CD14-positive monocyte (primary cell): ENCODE results near the gene TNFAIP8L1. TPM values are rescaled to one million over a fixed set of nuclear protein-coding genes. Genes with fewer than 3 reads are reported as not detected.

Experiments used
- DNase-seq, 3 donors: peaks; one replicate each; pipeline ENCODE4 v3.0.0-alpha.2; 2011 to 2022
- H2AFZ ChIP-seq: 2 replicates; pipeline ENCODE4 v1.6.0; 2012; ENCODE audit warnings: mild to moderate bottlenecking, low read depth, low read length, inconsistent platforms; ENCODE audit not compliant: insufficient read depth, poor library complexity, severe bottlenecking
- H3K27ac ChIP-seq, 2 donors: 1 replicate in 1 of 2; 2 replicates in 1 of 2; pipeline ENCODE4 v1.5.1; 2012 to 2013; ENCODE audit warnings: low read length in 2 of 2, control low read depth in 1 of 2, inconsistent platforms in 1 of 2, low read depth in 1 of 2, mild to moderate bottlenecking in 1 of 2
- H3K27me3 ChIP-seq, 2 donors: one replicate each; pipeline versions ENCODE4 v1.6.0 to v1.6.1; 2011 to 2013; ENCODE audit warnings: low read length in 2 of 2; ENCODE audit not compliant: control insufficient read depth in 2 of 2, insufficient read depth in 2 of 2
- H3K36me3 ChIP-seq, 2 donors: replicated peaks in 1 of 2; 1 replicate in 1 of 2; 2 replicates in 1 of 2; pipeline versions ENCODE4 v1.5.1 to v1.6.1; 2012 to 2013; ENCODE audit warnings: low read length in 2 of 2, control low read depth in 1 of 2, inconsistent platforms in 1 of 2, mild to moderate bottlenecking in 1 of 2; ENCODE audit not compliant: insufficient read depth in 2 of 2, control insufficient read depth in 1 of 2
- H3K4me1 ChIP-seq, 2 donors: 1 replicate in 1 of 2; 2 replicates in 1 of 2; pipeline versions ENCODE4 v1.5.1 to v1.6.1; 2012 to 2013; ENCODE audit warnings: low read length in 2 of 2, control low read depth in 1 of 2, inconsistent platforms in 1 of 2, mild to moderate bottlenecking in 1 of 2, moderate library complexity in 1 of 2; ENCODE audit not compliant: insufficient read depth in 2 of 2, control insufficient read depth in 1 of 2
- H3K4me2 ChIP-seq: replicated peaks from 2 replicates; pipeline ENCODE3; 2012; ENCODE audit warnings: low read length, moderate library complexity, mild to moderate bottlenecking; ENCODE audit not compliant: poor library complexity, severe bottlenecking; ENCODE audit errors: extremely low read depth
- H3K4me3 ChIP-seq, 3 experiments: fragments of 200-600 bp in 1 of 3; sonication (generic) in 1 of 3; replicated peaks in 1 of 3; 1 replicate in 2 of 3; 2 replicates in 1 of 3; pipeline ENCODE4 v1.5.1; 2011 to 2013; ENCODE audit warnings: low read length in 3 of 3, mild to moderate bottlenecking in 3 of 3, control low read depth in 2 of 3, low read depth in 2 of 3, inconsistent platforms in 1 of 3, moderate library complexity in 1 of 3
- H3K79me2 ChIP-seq: 2 replicates; pipeline ENCODE4 v1.6.0; 2012; ENCODE audit warnings: mild to moderate bottlenecking, control low read depth, inconsistent platforms, low read length, moderate library complexity; ENCODE audit not compliant: insufficient read depth
- H3K9ac ChIP-seq: 2 replicates; pipeline ENCODE4 v1.6.0; 2017; ENCODE audit warnings: low read length, mild to moderate bottlenecking; ENCODE audit not compliant: insufficient read depth, poor library complexity, severe bottlenecking
- H3K9me3 ChIP-seq, 2 donors: replicated peaks in 1 of 2; 1 replicate in 1 of 2; 2 replicates in 1 of 2; pipeline versions ENCODE4 v1.5.1 to v1.6.1; 2012 to 2013; ENCODE audit warnings: low read length in 2 of 2, control low read depth in 1 of 2; ENCODE audit not compliant: control insufficient read depth in 1 of 2, insufficient read depth in 1 of 2
- H4K20me1 ChIP-seq: 2 replicates; pipeline ENCODE4 v1.6.0; 2012; ENCODE audit warnings: mild to moderate bottlenecking, low read length, control low read depth, moderate library complexity; ENCODE audit not compliant: insufficient read depth
- H3K27ac Mint-ChIP-seq, 7 donors: one replicate each; pipeline ENCODE4 v1.8.0; 2020; ENCODE audit warnings: mild to moderate bottlenecking in 7 of 7, mixed read lengths in 7 of 7, moderate library complexity in 6 of 7, inconsistent platforms in 2 of 7
- H3K27me3 Mint-ChIP-seq, 3 donors: one replicate each; pipeline ENCODE4 v1.8.0; 2021 to 2022; ENCODE audit warnings: low read depth in 3 of 3, mild to moderate bottlenecking in 3 of 3, mixed read lengths in 3 of 3, moderate library complexity in 3 of 3, inconsistent platforms in 1 of 3
- H3K36me3 Mint-ChIP-seq, 2 donors: one replicate each; pipeline ENCODE4 v1.8.0; 2020; ENCODE audit warnings: mixed read lengths in 2 of 2, inconsistent platforms in 1 of 2, mild to moderate bottlenecking in 1 of 2
- H3K4me1 Mint-ChIP-seq: one replicate; pipeline ENCODE4 v1.8.0; 2020; ENCODE audit warnings: mild to moderate bottlenecking, mixed read lengths
- H3K4me3 Mint-ChIP-seq, 2 donors: one replicate each; pipeline ENCODE4 v1.8.0; 2020; ENCODE audit warnings: mild to moderate bottlenecking in 2 of 2, mixed read lengths in 2 of 2, moderate library complexity in 1 of 2
- H3K9me3 Mint-ChIP-seq, 7 donors: one replicate each; pipeline ENCODE4 v1.8.0; 2020 to 2022; ENCODE audit warnings: mixed read lengths in 7 of 7, mild to moderate bottlenecking in 6 of 7, moderate library complexity in 6 of 7, inconsistent platforms in 2 of 7
- whole genome bisulfite sequencing: methylation state at CpG from one replicate; pipeline ENCODE4 v1.1.5; 2013; ENCODE audit warnings: missing lambda C conversion rate; ENCODE audit not compliant: insufficient coverage; 5-methylcytosine and 5-hydroxymethylcytosine counted together
- intact Hi-C, 2 donors: fragments of 100-400 bp; cut with micrococcal nuclease; formaldehyde crosslinking; loops; one replicate each; pipeline versions ENCODE4 v1.15.0 to v1.15.1; 2023
- polyA plus RNA-seq, 3 donors: library from polyadenylated mRNA; depleted of rRNA in 1 of 3; unstranded in 2 of 3; stranded (reverse) in 1 of 3; fragments of 300-500 nt in 2 of 3; fragments of >200 nt in 1 of 3; fragmentation: Illumina TruSeq in 2 of 3; gene quantifications; 1 replicate in 2 of 3; 2 replicates in 1 of 3; pipeline ENCODE4 v1.2.3, GENCODE V29; 2012 to 2021
- TF ChIP-seq, protein P1 (sequence below): fragments of 200-600 bp; IDR thresholded peaks from one replicate; pipeline ENCODE4 v1.8.0; 2022; ENCODE audit warnings: antibody characterized with exemption, mild to moderate bottlenecking

TNFAIP8L1 gene
- polyA plus RNA-seq, 3 donors, result 1.8 to 3.9 (median 3.7) TPM

DNA sequence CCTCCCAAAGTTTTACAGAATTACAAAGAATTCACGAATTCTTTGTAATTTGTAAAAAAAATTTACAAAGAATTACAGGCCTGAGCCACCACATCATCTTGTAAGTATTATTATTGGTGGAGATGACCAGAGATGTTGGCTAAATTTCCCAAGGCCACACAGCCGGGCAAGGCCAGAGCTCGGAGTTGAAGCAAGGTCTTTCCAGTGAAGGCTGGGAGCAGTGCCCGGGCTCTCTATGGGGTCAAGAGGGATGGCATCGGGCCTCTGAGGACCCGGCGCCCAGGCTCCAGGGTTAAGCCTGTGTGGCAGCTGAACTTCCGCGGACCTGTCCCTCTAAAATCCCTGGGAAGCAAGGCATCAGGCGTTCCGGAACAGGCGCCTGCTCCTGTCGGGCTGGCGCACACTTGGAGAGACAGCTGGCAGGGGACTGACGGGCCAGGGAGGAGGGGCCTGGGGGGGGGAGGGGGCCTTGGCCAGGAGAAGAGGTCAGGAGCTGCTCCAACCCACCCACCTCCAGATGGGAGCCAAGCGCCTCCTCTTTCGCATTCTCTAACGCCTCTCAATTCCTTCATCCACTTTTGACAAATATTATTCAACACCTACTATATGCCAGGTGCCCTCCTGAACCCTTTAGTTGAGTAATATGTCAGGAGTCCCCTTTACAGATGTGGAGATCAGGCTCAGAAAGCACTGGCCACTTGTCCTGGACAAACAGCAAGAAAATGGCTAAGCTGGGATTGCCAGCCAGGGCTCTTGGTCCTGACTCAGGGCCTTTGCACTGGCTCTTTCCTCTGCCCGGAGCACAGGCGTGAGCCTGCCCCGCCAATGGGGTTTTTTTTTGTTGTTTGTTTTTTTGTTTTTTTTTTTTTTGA, 43.0 kb upstream of the TNFAIP8L1 start:
- H2AFZ ChIP-seq, result no peak overlapping the region
- H3K79me2 ChIP-seq, result no peaks in the 10 kb centered on the region
- no peak overlapping the region for H3K4me2 ChIP-seq
- no peak overlapping the region for H3K4me3 ChIP-seq
- peaks cover 8 to 32% of the 10 kb centered on the region in 2 donors for H3K27me3 ChIP-seq
- intact Hi-C loops, result loop anchor here (5.0 kb wide), 1 partner anchor 36 kb away; no protein-coding TSS in a partner anchor
- H3K27ac ChIP-seq, result no peak overlapping the region
- peaks cover 21% of the 10 kb centered on the region for H3K4me1 Mint-ChIP-seq
- no peak overlapping the region for H3K9ac ChIP-seq
- TF ChIP-seq, protein P1, sequence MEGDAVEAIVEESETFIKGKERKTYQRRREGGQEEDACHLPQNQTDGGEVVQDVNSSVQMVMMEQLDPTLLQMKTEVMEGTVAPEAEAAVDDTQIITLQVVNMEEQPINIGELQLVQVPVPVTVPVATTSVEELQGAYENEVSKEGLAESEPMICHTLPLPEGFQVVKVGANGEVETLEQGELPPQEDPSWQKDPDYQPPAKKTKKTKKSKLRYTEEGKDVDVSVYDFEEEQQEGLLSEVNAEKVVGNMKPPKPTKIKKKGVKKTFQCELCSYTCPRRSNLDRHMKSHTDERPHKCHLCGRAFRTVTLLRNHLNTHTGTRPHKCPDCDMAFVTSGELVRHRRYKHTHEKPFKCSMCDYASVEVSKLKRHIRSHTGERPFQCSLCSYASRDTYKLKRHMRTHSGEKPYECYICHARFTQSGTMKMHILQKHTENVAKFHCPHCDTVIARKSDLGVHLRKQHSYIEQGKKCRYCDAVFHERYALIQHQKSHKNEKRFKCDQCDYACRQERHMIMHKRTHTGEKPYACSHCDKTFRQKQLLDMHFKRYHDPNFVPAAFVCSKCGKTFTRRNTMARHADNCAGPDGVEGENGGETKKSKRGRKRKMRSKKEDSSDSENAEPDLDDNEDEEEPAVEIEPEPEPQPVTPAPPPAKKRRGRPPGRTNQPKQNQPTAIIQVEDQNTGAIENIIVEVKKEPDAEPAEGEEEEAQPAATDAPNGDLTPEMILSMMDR, result no peak
- 41% methylated on average over 8 of the region's 21 CpGs for WGBS
- H3K4me1 ChIP-seq, result peaks cover 14 to 19% of the 10 kb centered on the region in 2 donors
- peaks cover 48 to 73% (median 64%) of the 10 kb centered on the region in 3 donors for H3K27me3 Mint-ChIP-seq
- peaks cover 0 to 8% (median 0%) of the 10 kb centered on the region in 7 donors for H3K9me3 Mint-ChIP-seq
- H3K9me3 ChIP-seq, result no peaks in the 10 kb centered on the region
- H3K27ac Mint-ChIP-seq, result no peak overlapping the region
- no peaks in the 10 kb centered on the region for H3K36me3 ChIP-seq
- H3K36me3 Mint-ChIP-seq, result peaks cover 0 to 5% of the 10 kb centered on the region in 2 donors
- H4K20me1 ChIP-seq, result no peaks in the 10 kb centered on the region
- no peak for DNase-seq
- H3K4me3 Mint-ChIP-seq, result peak overlapping the region in 1 of 2 donors; percentile 65

DNA sequence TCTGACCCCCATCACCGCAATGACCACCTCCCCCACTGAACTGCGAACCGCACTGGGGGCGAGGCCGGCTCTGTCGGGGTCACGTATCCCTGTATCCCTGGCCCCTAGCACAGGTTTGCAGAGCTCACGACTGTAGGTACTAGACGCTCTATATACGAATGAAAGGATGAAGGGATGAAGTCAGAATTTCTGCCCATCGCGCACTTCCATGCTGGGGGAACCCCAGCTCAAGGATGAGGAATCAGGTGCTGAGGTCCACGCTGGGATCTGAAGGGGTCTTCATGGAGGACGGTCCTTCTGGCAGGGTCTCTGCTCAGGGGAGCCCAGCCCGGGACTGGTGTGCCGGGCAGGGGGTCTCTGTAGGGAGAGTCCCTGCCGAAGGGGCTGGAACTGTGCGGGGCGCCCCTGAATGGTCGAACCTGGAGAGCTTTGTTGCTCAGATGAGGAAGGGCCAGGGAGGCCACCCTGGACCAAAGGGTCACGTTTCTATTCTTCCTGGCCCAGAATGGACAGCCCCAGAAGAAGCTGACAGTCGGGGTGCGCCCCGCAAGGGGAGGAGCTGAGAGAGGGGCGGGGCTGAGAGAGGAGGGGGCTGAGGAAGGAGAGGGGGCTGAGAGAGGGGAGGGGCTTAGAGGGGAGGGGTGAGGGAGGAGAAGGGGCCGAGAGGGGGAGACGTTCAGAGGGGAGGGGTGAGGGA, 41.9 kb upstream of the TNFAIP8L1 start:
- H3K9me3 Mint-ChIP-seq, result peaks cover 0 to 8% (median 0%) of the 10 kb centered on the region in 7 donors
- H3K9ac ChIP-seq, result peak overlapping the region; percentile 46
- peak overlapping the region in 1 of 3 experiments; percentile 59 for H3K4me3 ChIP-seq
- H3K9me3 ChIP-seq, result no peaks in the 10 kb centered on the region
- no peaks in the 10 kb centered on the region for H3K79me2 ChIP-seq
- peaks cover 14 to 19% of the 10 kb centered on the region in 2 donors for H3K4me1 ChIP-seq
- peak overlapping the region; percentile 48 to 86 for H3K4me3 Mint-ChIP-seq
- peaks cover 8 to 25% of the 10 kb centered on the region in 2 donors for H3K27me3 ChIP-seq
- H3K36me3 ChIP-seq, result no peaks in the 10 kb centered on the region
- peak overlapping the region in 4 of 7 donors; percentile 25 to 58 (median 48) for H3K27ac Mint-ChIP-seq
- no peaks in the 10 kb centered on the region for H4K20me1 ChIP-seq
- intact Hi-C loops, result loop anchor here (5.0 kb wide), 1 partner anchor 35 kb away; no protein-coding TSS in a partner anchor
- peaks cover 45 to 65% (median 62%) of the 10 kb centered on the region in 3 donors for H3K27me3 Mint-ChIP-seq
- peaks cover 0 to 5% of the 10 kb centered on the region in 2 donors for H3K36me3 Mint-ChIP-seq
- H3K27ac ChIP-seq, result no peak overlapping the region
- H3K4me2 ChIP-seq, result peak overlapping the region; percentile 68
- peaks cover 21% of the 10 kb centered on the region for H3K4me1 Mint-ChIP-seq
- H2AFZ ChIP-seq, result peak overlapping the region; percentile 41
- TF ChIP-seq, protein P1, result no peak
- peak; percentile 31 to 66 (median 41) for DNase-seq
- WGBS, result 6% methylated on average over 21 of the region's 27 CpGs
